Liver (tissue), 9 donors: ENCODE data around the gene IL6. TPM values are rescaled to one million over a fixed set of nuclear protein-coding genes. Genes with fewer than 3 reads are reported as not detected.

Source experiments
- DNase-seq: peaks from one replicate; pipeline ENCODE4 v3.0.0-alpha.2; 2017; ENCODE audit warnings: low spot score
- H3K27ac ChIP-seq, 2 donors: one replicate each; pipeline ENCODE4 v1.7.0; 2013; ENCODE audit warnings: inconsistent platforms in 2 of 2, low read length in 2 of 2, control low read depth in 1 of 2, low read depth in 1 of 2, mild to moderate bottlenecking in 1 of 2
- H3K27me3 ChIP-seq, 4 donors: one replicate each; pipeline versions ENCODE4 v1.6.1 to v1.7.0; 2013; ENCODE audit warnings: low read length in 3 of 4, inconsistent platforms in 1 of 4, mild to moderate bottlenecking in 1 of 4, moderate library complexity in 1 of 4; ENCODE audit not compliant: control insufficient read depth in 4 of 4, insufficient read depth in 4 of 4
- H3K36me3 ChIP-seq, 4 donors: one replicate each; pipeline versions ENCODE4 v1.6.1 to v1.7.0; 2013; ENCODE audit warnings: low read length in 3 of 4, mild to moderate bottlenecking in 3 of 4, low read depth in 1 of 4, moderate library complexity in 1 of 4; ENCODE audit not compliant: control insufficient read depth in 4 of 4, insufficient read depth in 3 of 4
- H3K4me1 ChIP-seq, 4 donors: one replicate each; pipeline versions ENCODE4 v1.6.1 to v1.7.0; 2013; ENCODE audit warnings: low read length in 3 of 4, mild to moderate bottlenecking in 3 of 4, moderate library complexity in 1 of 4; ENCODE audit not compliant: control insufficient read depth in 4 of 4, insufficient read depth in 4 of 4
- H3K4me3 ChIP-seq, 3 donors: one replicate each; pipeline versions ENCODE4 v1.6.1 to v1.7.0; 2013; ENCODE audit warnings: low read length in 3 of 3, control low read depth in 1 of 3, low read depth in 1 of 3, mild to moderate bottlenecking in 1 of 3
- H3K9ac ChIP-seq, 2 donors: one replicate each; pipeline ENCODE4 v1.7.0; 2013; ENCODE audit warnings: low read length in 2 of 2, mild to moderate bottlenecking in 2 of 2, moderate library complexity in 2 of 2, control low read depth in 1 of 2, low read depth in 1 of 2
- H3K9me3 ChIP-seq, 4 donors: one replicate each; pipeline versions ENCODE4 v1.6.1 to v1.7.0; 2013; ENCODE audit warnings: low read length in 3 of 4; ENCODE audit not compliant: control insufficient read depth in 4 of 4
- FOXA1 ChIP-seq: IDR thresholded peaks from 2 replicates; pipeline ENCODE4 v1.6.1; 2016; ENCODE audit warnings: antibody characterized with exemption
- GABPA ChIP-seq, 2 donors: IDR thresholded peaks in 1 of 2; conservative IDR thresholded peaks in 1 of 2; 2 replicates each; pipeline ENCODE4 v1.6.1; 2016; ENCODE audit warnings: antibody characterized with exemption in 2 of 2, mild to moderate bottlenecking in 1 of 2, moderate library complexity in 1 of 2
- HNF4A ChIP-seq, 2 donors: conservative IDR thresholded peaks; 2 replicates each; pipeline ENCODE4 v1.6.1; 2016; ENCODE audit warnings: antibody characterized with exemption in 2 of 2, mild to moderate bottlenecking in 2 of 2
- HNF4G ChIP-seq: IDR thresholded peaks from 2 replicates; pipeline ENCODE4 v1.6.1; 2016; ENCODE audit warnings: antibody characterized with exemption
- JUND ChIP-seq, 2 donors: IDR thresholded peaks; 2 replicates each; pipeline ENCODE4 v1.6.1; 2016; ENCODE audit warnings: antibody characterized with exemption in 2 of 2
- NR2F2 ChIP-seq: IDR thresholded peaks from 2 replicates; pipeline ENCODE4 v1.6.1; 2016; ENCODE audit warnings: antibody characterized with exemption
- RAD21 ChIP-seq, 2 donors: IDR thresholded peaks; 2 replicates each; pipeline ENCODE4 v1.6.1; 2016; ENCODE audit warnings: antibody characterized with exemption in 2 of 2, mild to moderate bottlenecking in 2 of 2
- SP1 ChIP-seq: IDR thresholded peaks from 2 replicates; pipeline ENCODE4 v1.6.1; 2018; ENCODE audit warnings: antibody characterized with exemption, mild to moderate bottlenecking
- YY1 ChIP-seq: IDR thresholded peaks from 2 replicates; pipeline ENCODE4 v1.6.1; 2016; ENCODE audit warnings: antibody characterized with exemption, mild to moderate bottlenecking
- WGBS: extraction: QIAGEN DNeasy Blood & Tissue Kit; methylation state at CpG from one replicate; pipeline ENCODE4 v1.1.7; 2013; 5-methylcytosine and 5-hydroxymethylcytosine counted together
- polyA plus RNA-seq, 2 donors: library from polyadenylated mRNA; stranded (reverse) in 1 of 2; unstranded in 1 of 2; fragments of 200-250 nt in 1 of 2; fragments of >200 nt in 1 of 2; fragmentation: Nextera tagmentation in 1 of 2; extraction: Ambion mirVana in 1 of 2; gene quantifications; one replicate each; pipeline versions ENCODE4 v1.2.1 to v1.2.3, GENCODE V29; 2013 to 2015
- total RNA-seq, 2 donors: library from RNA; depleted of rRNA; stranded (reverse); fragments of >200 nt; gene quantifications; one replicate each; pipeline ENCODE4 v1.2.3, GENCODE V29; 2014
- TF ChIP-seq, protein P1 (sequence below): IDR thresholded peaks from 2 replicates; pipeline ENCODE4 v1.6.1; 2016; ENCODE audit warnings: antibody characterized with exemption
- TF ChIP-seq, protein P2 (sequence below): IDR thresholded peaks from 2 replicates; pipeline ENCODE4 v1.6.1; 2016; ENCODE audit warnings: antibody characterized with exemption
- TF ChIP-seq, protein P3 (sequence below): fragments of 150-350 bp; IDR thresholded peaks from 2 replicates; pipeline ENCODE4 v1.5.1; 2017; ENCODE audit warnings: improper control_type of control experiment, low read depth, low read length; ENCODE audit not compliant: missing input control
- TF ChIP-seq, protein P4 (sequence below): IDR thresholded peaks from 2 replicates; pipeline ENCODE4 v1.6.1; 2016; ENCODE audit warnings: antibody characterized with exemption
- TF ChIP-seq, protein P5 (sequence below): IDR thresholded peaks from 2 replicates; pipeline ENCODE4 v1.6.1; 2016; ENCODE audit warnings: antibody characterized with exemption, mild to moderate bottlenecking
- donor health status: healthy.
- donor health status: healthy.
- donor health status: healthy.
- donor health status: healthy.
- donor health status: healthy.

IL6 gene
- total and polyA plus RNA-seq, 4 donors, result 0.17 TPM; not detected in 3

DNA sequence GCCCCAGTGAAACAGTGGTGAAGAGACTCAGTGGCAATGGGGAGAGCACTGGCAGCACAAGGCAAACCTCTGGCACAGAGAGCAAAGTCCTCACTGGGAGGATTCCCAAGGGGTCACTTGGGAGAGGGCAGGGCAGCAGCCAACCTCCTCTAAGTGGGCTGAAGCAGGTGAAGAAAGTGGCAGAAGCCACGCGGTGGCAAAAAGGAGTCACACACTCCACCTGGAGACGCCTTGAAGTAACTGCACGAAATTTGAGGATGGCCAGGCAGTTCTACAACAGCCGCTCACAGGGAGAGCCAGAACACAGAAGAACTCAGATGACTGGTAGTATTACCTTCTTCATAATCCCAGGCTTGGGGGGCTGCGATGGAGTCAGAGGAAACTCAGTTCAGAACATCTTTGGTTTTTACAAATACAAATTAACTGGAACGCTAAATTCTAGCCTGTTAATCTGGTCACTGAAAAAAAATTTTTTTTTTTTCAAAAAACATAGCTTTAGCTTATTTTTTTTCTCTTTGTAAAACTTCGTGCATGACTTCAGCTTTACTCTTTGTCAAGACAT is 574 bp upstream of the IL6 start:
- no peak overlapping the region for H3K4me3 ChIP-seq
- no peaks in the 10 kb centered on the region for H3K9me3 ChIP-seq
- no peak for TF ChIP-seq HNF4G
- TF ChIP-seq GABPA (IDR thresholded peaks at IDR 0.05 in 1 of 2, conservative IDR thresholded peaks at IDR 0.05 in 1 of 2), result no peak
- TF ChIP-seq SP1, result no peak
- peak in 1 of 2 donors; percentile 25 for TF ChIP-seq HNF4A (conservative IDR thresholded peaks at IDR 0.05)
- TF ChIP-seq, protein P1, sequence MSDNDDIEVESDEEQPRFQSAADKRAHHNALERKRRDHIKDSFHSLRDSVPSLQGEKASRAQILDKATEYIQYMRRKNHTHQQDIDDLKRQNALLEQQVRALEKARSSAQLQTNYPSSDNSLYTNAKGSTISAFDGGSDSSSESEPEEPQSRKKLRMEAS, result no peak
- TF ChIP-seq RAD21 (IDR thresholded peaks at IDR 0.05), result peak; percentile 55 to 66
- TF ChIP-seq, protein P2, sequence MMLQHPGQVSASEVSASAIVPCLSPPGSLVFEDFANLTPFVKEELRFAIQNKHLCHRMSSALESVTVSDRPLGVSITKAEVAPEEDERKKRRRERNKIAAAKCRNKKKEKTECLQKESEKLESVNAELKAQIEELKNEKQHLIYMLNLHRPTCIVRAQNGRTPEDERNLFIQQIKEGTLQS, result no peak
- TF ChIP-seq, protein P3, sequence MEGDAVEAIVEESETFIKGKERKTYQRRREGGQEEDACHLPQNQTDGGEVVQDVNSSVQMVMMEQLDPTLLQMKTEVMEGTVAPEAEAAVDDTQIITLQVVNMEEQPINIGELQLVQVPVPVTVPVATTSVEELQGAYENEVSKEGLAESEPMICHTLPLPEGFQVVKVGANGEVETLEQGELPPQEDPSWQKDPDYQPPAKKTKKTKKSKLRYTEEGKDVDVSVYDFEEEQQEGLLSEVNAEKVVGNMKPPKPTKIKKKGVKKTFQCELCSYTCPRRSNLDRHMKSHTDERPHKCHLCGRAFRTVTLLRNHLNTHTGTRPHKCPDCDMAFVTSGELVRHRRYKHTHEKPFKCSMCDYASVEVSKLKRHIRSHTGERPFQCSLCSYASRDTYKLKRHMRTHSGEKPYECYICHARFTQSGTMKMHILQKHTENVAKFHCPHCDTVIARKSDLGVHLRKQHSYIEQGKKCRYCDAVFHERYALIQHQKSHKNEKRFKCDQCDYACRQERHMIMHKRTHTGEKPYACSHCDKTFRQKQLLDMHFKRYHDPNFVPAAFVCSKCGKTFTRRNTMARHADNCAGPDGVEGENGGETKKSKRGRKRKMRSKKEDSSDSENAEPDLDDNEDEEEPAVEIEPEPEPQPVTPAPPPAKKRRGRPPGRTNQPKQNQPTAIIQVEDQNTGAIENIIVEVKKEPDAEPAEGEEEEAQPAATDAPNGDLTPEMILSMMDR, result peak; percentile 3
- TF ChIP-seq, protein P4, sequence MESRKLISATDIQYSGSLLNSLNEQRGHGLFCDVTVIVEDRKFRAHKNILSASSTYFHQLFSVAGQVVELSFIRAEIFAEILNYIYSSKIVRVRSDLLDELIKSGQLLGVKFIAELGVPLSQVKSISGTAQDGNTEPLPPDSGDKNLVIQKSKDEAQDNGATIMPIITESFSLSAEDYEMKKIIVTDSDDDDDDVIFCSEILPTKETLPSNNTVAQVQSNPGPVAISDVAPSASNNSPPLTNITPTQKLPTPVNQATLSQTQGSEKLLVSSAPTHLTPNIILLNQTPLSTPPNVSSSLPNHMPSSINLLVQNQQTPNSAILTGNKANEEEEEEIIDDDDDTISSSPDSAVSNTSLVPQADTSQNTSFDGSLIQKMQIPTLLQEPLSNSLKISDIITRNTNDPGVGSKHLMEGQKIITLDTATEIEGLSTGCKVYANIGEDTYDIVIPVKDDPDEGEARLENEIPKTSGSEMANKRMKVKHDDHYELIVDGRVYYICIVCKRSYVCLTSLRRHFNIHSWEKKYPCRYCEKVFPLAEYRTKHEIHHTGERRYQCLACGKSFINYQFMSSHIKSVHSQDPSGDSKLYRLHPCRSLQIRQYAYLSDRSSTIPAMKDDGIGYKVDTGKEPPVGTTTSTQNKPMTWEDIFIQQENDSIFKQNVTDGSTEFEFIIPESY, result no peak
- no peak for TF ChIP-seq YY1
- TF ChIP-seq, protein P5, sequence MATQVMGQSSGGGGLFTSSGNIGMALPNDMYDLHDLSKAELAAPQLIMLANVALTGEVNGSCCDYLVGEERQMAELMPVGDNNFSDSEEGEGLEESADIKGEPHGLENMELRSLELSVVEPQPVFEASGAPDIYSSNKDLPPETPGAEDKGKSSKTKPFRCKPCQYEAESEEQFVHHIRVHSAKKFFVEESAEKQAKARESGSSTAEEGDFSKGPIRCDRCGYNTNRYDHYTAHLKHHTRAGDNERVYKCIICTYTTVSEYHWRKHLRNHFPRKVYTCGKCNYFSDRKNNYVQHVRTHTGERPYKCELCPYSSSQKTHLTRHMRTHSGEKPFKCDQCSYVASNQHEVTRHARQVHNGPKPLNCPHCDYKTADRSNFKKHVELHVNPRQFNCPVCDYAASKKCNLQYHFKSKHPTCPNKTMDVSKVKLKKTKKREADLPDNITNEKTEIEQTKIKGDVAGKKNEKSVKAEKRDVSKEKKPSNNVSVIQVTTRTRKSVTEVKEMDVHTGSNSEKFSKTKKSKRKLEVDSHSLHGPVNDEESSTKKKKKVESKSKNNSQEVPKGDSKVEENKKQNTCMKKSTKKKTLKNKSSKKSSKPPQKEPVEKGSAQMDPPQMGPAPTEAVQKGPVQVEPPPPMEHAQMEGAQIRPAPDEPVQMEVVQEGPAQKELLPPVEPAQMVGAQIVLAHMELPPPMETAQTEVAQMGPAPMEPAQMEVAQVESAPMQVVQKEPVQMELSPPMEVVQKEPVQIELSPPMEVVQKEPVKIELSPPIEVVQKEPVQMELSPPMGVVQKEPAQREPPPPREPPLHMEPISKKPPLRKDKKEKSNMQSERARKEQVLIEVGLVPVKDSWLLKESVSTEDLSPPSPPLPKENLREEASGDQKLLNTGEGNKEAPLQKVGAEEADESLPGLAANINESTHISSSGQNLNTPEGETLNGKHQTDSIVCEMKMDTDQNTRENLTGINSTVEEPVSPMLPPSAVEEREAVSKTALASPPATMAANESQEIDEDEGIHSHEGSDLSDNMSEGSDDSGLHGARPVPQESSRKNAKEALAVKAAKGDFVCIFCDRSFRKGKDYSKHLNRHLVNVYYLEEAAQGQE, result no peak
- TF ChIP-seq FOXA1, result no peak
- TF ChIP-seq NR2F2, result no peak
- H3K27ac ChIP-seq, result no peak overlapping the region
- H3K9ac ChIP-seq, result no peak overlapping the region
- peaks cover 0 to 25% (median 21%) of the 10 kb centered on the region in 4 donors for H3K4me1 ChIP-seq
- no peaks in the 10 kb centered on the region for H3K36me3 ChIP-seq
- no peak for DNase-seq
- H3K27me3 ChIP-seq, result no peaks in the 10 kb centered on the region
- 21% methylated on average over 8 of the region's 8 CpGs for WGBS

DNA sequence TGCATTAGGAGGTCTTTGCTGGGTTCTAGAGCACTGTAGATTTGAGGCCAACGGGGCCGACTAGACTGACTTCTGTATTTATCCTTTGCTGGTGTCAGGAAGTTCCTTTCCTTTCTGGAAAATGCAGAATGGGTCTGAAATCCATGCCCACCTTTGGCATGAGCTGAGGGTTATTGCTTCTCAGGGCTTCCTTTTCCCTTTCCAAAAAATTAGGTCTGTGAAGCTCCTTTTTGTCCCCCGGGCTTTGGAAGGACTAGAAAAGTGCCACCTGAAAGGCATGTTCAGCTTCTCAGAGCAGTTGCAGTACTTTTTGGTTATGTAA is 675 bp downstream of the IL6 start:
- 64% methylated on average over 3 of the region's 3 CpGs for whole genome bisulfite sequencing
- DNase-seq, result no peak
- no peaks in the 10 kb centered on the region for H3K36me3 ChIP-seq
- no peaks in the 10 kb centered on the region for H3K9me3 ChIP-seq
- TF ChIP-seq JUND (IDR thresholded peaks at IDR 0.05), result no peak
- TF ChIP-seq RAD21 (IDR thresholded peaks at IDR 0.05), result no peak
- no peak for TF ChIP-seq FOXA1
- TF ChIP-seq SP1, result no peak
- H3K4me1 ChIP-seq, result peaks cover 0 to 25% (median 21%) of the 10 kb centered on the region in 4 donors
- H3K27ac ChIP-seq, result no peak overlapping the region
- no peak overlapping the region for H3K4me3 ChIP-seq
- H3K27me3 ChIP-seq, result no peaks in the 10 kb centered on the region
- no peak overlapping the region for H3K9ac ChIP-seq
